ENCODE data around the gene MT3. TPM values are rescaled to one million over a fixed set of nuclear protein-coding genes. Genes with fewer than 3 reads are reported as not detected.

Gene MT3
- total and polyA plus RNA-seq, 2 of the 13 experiments (the other 11 are each of a cell fraction or from before 2014, with no cell fraction given), result not detected

DNA sequence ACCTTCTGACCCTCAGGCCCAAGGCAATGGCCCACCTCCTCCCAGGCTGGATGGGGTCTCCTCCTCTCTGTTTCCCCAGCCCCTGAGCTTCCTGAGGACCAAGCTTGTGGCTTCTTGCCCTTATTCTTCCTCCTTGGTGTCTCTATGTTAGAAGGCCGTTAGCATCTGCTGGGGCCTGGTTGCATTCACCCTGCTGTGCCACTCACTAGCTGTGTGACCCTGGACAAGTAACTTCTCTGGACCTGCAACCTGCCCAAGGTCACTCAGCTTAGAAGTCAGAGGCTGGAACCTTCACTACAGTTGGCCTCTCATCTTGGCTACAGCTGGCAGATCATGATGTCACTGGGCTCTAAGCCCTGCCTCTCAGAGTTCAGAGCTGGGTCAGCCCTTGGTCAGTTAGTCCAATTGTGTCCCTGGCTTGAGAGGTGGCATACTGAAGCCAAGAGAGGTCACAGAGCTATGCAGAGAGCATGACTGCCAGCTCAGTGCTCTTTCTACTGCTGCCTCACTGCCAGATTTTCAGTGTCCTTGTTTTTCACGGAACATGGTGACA is 22.0 kb downstream of the MT3 start (continued):
- TF ChIP-seq NONO (IDR thresholded peaks at IDR 0.05) (no peak), NONO (CRISPR knock-in tag; conservative IDR thresholded peaks at IDR 0.05) (no peak), ZNF235 (CRISPR knock-in tag; IDR thresholded peaks at IDR 0.05; ENCODE audit: borderline replicate concordance) (no peak), SAP130 (CRISPR knock-in tag; IDR thresholded peaks at IDR 0.05; ENCODE audit: low read depth) (peak; percentile 79), MAZ (IDR thresholded peaks at IDR 0.05; ENCODE audit: borderline replicate concordance, low read depth, low read length) (no peak), MAZ (CRISPR knock-in tag; IDR thresholded peaks at IDR 0.05; ENCODE audit: low read depth) (no peak), NR2F1 (CRISPR knock-in tag; IDR thresholded peaks at IDR 0.05) (peak in 1 of 2 experiments; percentile 41; a peak in 1 of 4 replicates), POLR2AphosphoS5 (IDR thresholded peaks at IDR 0.05; ENCODE audit: low read depth, low read length) (no peak), NCOA2 (CRISPR knock-in tag; IDR thresholded peaks at IDR 0.05) (no peak), JDP2 (CRISPR knock-in tag; IDR thresholded peaks at IDR 0.05; ENCODE audit: borderline replicate concordance) (no peak), KMT2B (CRISPR knock-in tag; IDR thresholded peaks at IDR 0.05) (no peak), ZNF761 (CRISPR knock-in tag; conservative IDR thresholded peaks at IDR 0.05) (no peak), MATR3 (CRISPR knock-in tag; IDR thresholded peaks at IDR 0.05) (no peak), ELF3 (CRISPR knock-in tag; IDR thresholded peaks at IDR 0.05) (no peak), ZNF891 (CRISPR knock-in tag; IDR thresholded peaks at IDR 0.05) (no peak), ZNF678 (CRISPR knock-in tag; IDR thresholded peaks at IDR 0.05) (no peak), ZSCAN22 (CRISPR knock-in tag; IDR thresholded peaks at IDR 0.05) (no peak), SALL1 (CRISPR knock-in tag; IDR thresholded peaks at IDR 0.05) (no peak; the same call in 1 of the 2 replicates), GTF3A (CRISPR knock-in tag; conservative IDR thresholded peaks at IDR 0.05) (no peak), FIP1L1 (IDR thresholded peaks at IDR 0.05; ENCODE audit: borderline replicate concordance, insufficient read depth, low read depth, low read length) (no peak), RFX5 (IDR thresholded peaks at IDR 0.05; ENCODE audit: low read depth, low read length) (peak; percentile 47; the same call in 1 of the 2 replicates), SMAD9 (CRISPR knock-in tag; IDR thresholded peaks at IDR 0.05) (no peak), CENPX (CRISPR knock-in tag; IDR thresholded peaks at IDR 0.05) (no peak), SRSF4 (IDR thresholded peaks at IDR 0.05; ENCODE audit: low read depth, low read length, poor library complexity, severe bottlenecking) (no peak)
- TF ChIP-seq, protein P1, sequence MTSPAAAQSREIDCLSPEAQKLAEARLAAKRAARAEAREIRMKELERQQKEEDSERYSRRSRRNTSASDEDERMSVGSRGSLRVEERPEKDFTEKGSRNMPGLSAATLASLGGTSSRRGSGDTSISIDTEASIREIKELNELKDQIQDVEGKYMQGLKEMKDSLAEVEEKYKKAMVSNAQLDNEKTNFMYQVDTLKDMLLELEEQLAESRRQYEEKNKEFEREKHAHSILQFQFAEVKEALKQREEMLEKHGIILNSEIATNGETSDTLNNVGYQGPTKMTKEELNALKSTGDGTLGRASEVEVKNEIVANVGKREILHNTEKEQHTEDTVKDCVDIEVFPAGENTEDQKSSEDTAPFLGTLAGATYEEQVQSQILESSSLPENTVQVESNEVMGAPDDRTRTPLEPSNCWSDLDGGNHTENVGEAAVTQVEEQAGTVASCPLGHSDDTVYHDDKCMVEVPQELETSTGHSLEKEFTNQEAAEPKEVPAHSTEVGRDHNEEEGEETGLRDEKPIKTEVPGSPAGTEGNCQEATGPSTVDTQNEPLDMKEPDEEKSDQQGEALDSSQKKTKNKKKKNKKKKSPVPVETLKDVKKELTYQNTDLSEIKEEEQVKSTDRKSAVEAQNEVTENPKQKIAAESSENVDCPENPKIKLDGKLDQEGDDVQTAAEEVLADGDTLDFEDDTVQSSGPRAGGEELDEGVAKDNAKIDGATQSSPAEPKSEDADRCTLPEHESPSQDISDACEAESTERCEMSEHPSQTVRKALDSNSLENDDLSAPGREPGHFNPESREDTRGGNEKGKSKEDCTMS (CRISPR knock-in tag; conservative IDR thresholded peaks at IDR 0.05), result no peak
- TF ChIP-seq, protein P2, sequence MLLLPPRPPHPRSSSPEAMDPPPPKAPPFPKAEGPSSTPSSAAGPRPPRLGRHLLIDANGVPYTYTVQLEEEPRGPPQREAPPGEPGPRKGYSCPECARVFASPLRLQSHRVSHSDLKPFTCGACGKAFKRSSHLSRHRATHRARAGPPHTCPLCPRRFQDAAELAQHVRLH (CRISPR knock-in tag; IDR thresholded peaks at IDR 0.05; ENCODE audit: borderline replicate concordance, low read depth), result no peak
- TF ChIP-seq, protein P3, sequence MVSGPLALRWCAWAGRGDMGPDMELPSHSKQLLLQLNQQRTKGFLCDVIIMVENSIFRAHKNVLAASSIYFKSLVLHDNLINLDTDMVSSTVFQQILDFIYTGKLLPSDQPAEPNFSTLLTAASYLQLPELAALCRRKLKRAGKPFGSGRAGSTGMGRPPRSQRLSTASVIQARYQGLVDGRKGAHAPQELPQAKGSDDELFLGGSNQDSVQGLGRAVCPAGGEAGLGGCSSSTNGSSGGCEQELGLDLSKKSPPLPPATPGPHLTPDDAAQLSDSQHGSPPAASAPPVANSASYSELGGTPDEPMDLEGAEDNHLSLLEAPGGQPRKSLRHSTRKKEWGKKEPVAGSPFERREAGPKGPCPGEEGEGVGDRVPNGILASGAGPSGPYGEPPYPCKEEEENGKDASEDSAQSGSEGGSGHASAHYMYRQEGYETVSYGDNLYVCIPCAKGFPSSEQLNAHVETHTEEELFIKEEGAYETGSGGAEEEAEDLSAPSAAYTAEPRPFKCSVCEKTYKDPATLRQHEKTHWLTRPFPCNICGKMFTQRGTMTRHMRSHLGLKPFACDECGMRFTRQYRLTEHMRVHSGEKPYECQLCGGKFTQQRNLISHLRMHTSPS (CRISPR knock-in tag; IDR thresholded peaks at IDR 0.05; ENCODE audit: low read depth), result peak; percentile 28

Measured in HepG2 (cell line).